Ureter (tissue), 1 donor: ENCODE measurements around the gene MCC. TPM values are rescaled to one million over a fixed set of nuclear protein-coding genes. Genes with fewer than 3 reads are reported as not detected.
"Not testable (repeated sequence)": the region's sequence is repeated elsewhere in the genome, so short reads cannot be mapped to it uniquely, and the experiment has no call there.

ENCODE experiments used
- DNase-seq: peaks from one replicate; pipeline ENCODE4 v3.0.0-alpha.2; 2020; ENCODE audit warnings: low spot score
- total RNA-seq: library from RNA; stranded (reverse); gene quantifications from one replicate; pipeline ENCODE4 v1.2.4, GENCODE V29; 2023
- donor health status: DM: yes; HTN: yes; CAD: no.

The MCC gene
- total RNA-seq, 1 donor from 2014 or later: 88.8 TPM

- DNase-seq: no peak
These were observed 2.1 kb upstream of the MCC start for GRCh38 chr5:113490317-113490716.

- DNase-seq: peak; percentile 63
These were observed 1.0 kb upstream of the MCC start for GRCh38 chr5:113489299-113489698.

GRCh38 chr5:113488645-113489184, 462 bp upstream of the MCC start:
- no peak for DNase-seq

GRCh38 chr5:113487416-113487780, 855 bp downstream of the MCC start:
- DNase-seq: no peak

- no peak for DNase-seq
These were observed 8.0 kb downstream of the MCC start for GRCh38 chr5:113480243-113480642.

- no peak for DNase-seq
These were observed 9.6 kb downstream of the MCC start for GRCh38 chr5:113478691-113479090.

- no peak for DNase-seq
These were observed 14.0 kb downstream of the MCC start for GRCh38 chr5:113474100-113474728.

- DNase-seq: no peak
These were observed 25.2 kb downstream of the MCC start for GRCh38 chr5:113463032-113463431.

- DNase-seq: not testable (repeated sequence)
These were observed 31.1 kb downstream of the MCC start for GRCh38 chr5:113457106-113457505.

GRCh38 chr5:113452941-113453340, 35.3 kb downstream of the MCC start:
- no peak for DNase-seq

- no peak for DNase-seq
These were observed 36.5 kb downstream of the MCC start for GRCh38 chr5:113451797-113452196.

GRCh38 chr5:113450929-113451328, 37.3 kb downstream of the MCC start:
- DNase-seq: no peak

- no peak for DNase-seq
These were observed 37.8 kb downstream of the MCC start for GRCh38 chr5:113450462-113450861.

GRCh38 chr5:113448252-113448651, 40.0 kb downstream of the MCC start:
- DNase-seq: no peak

- no peak for DNase-seq
These were observed 40.7 kb downstream of the MCC start for GRCh38 chr5:113447498-113448050.

GRCh38 chr5:113446358-113446927, 41.8 kb downstream of the MCC start:
- no peak for DNase-seq

- DNase-seq: no peak
These were observed 51.1 kb downstream of the MCC start for GRCh38 chr5:113437111-113437510.

GRCh38 chr5:113435575-113435974, 52.7 kb downstream of the MCC start:
- DNase-seq: no peak

GRCh38 chr5:113434889-113435288, 53.4 kb downstream of the MCC start, which contains the start of gene TSSK1B:
TSS of gene TSSK1B (minus strand) at chr5:113434989. CDS start at chr5:113434839, 150 bp downstream.
- DNase-seq: no peak

- no peak for DNase-seq
These were observed 54.2 kb downstream of the MCC start for GRCh38 chr5:113433862-113434612.

- DNase-seq: no peak
These were observed 55.2 kb downstream of the MCC start for GRCh38 chr5:113433071-113433470.

- no peak for DNase-seq
These were observed 60.2 kb downstream of the MCC start for GRCh38 chr5:113427871-113428574.
